Frontal cortex (tissue), 4 donors: Measurements from ENCODE around the gene CLCNKA. TPM values are rescaled to one million over a fixed set of nuclear protein-coding genes. Genes with fewer than 3 reads are reported as not detected.
"Not testable (repeated sequence)": the region's sequence is repeated elsewhere in the genome, so short reads cannot be mapped to it uniquely, and the experiment has no call there.

ENCODE experiments used
- DNase-seq, 2 donors: peaks; one replicate each; pipeline ENCODE4 v3.0.0; 2012; ENCODE audit warnings: low spot score in 2 of 2
- FAIRE-seq: peaks from 2 replicates; lab custom pipeline; 2012; peaks lifted over from hg19 to GRCh38; lab: Jason Lieb, UNC
- total RNA-seq: library from RNA; depleted of rRNA; stranded (reverse); fragments of >200 nt; gene quantifications from one replicate; pipeline ENCODE4 v1.2.3, GENCODE V29; 2014
- donor health status: control.
- donor health status: control.
- donor health status: control.

CLCNKA gene
- total RNA-seq, 1 donor from 2014 or later = 0.41 TPM

DNA sequence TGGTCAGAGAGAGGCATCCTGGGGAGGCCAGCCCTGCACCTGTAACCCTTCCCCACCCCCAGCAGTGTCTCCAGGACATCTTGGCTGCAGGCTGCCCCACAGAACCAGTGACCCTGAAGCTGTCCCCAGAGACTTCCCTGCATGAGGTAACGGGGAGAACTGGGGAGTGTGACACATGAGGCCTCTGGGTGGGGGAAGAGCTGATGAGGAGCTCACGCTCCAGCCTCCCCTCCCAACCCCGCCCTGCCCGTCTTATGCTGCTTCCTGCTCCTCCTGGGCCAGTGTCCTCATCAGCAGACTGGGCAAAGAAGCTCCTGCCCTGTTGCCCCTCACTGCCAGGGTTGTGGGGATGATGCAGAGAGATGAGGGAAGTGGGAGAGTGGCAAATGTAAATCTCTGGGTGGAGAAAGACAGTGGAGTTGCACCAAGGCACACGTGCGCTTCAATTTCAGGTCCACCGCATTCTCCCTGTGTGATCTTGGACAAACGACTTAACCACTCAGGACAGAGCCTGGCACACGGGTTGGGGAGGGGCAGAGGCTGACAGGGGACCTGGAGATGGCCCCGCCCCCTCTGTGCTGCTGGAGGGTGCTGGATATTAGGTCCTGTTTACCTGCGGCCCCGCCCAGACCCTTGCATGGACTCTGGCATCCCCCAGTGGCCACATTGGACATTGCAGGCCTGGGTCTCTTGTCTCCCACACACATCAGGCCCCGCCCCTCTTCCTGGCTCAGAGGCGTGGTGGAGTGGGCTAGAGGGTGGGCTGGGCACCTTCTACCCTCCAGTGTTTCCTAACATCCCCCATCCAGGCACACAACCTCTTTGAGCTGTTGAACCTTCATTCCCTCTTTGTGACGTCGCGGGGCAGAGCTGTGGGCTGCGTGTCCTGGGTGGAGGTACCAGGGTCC lies 34.0 kb downstream of the CLCNKA start:
- DNase-seq (peak; percentile 76 to 90), FAIRE-seq (no peak)

DNA sequence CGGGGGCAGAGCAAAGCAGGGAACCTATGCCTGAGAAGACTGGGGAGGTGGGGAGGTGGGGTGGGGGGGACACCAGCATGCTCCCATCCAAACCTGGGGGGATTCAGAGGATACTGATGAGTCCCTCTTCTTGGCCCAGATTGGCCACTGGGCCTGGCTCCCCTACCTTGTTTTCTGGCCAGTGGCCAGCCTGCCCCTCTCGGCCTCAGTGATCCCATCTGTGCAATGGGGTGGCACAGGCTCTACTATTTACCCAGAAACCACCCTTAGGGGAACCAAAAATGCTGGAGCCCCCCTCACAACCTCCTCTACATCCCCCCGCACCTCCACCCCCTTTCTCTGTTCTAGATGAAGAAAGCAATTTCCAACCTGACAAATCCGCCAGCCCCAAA lies 34.7 kb downstream of the CLCNKA start:
- FAIRE-seq, DNase-seq: not testable (repeated sequence)

DNA sequence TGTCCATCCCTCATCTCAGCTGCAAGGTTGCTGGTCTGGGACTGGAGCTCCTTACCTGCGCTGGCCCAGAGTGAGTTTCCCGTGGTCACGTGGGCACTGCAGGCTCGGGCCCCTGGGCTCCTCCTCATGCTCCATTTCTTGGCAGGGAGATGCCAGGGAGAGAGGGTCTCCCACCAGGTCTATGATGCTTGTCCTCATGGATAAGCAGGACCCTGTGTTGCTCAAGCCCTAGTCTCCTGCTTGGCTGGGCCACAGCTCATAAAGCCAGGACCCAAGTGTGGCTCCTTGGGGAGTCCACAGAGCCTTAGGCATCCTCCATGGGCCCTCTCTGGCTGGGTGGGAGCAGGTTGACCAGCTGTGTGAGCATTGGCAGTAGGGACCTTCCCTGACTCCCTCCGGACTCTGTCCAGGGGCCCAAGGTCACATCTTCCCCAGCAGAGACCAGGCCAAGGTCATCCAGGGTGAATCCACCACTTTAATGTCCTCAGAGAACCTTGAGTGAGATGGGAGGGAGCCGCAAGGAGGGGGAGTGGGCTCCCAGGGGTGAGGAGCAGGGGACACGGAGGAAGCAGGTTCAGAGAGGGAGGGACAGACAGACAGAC lies 35.6 kb downstream of the CLCNKA start:
- DNase-seq, FAIRE-seq: not testable (repeated sequence)

DNA sequence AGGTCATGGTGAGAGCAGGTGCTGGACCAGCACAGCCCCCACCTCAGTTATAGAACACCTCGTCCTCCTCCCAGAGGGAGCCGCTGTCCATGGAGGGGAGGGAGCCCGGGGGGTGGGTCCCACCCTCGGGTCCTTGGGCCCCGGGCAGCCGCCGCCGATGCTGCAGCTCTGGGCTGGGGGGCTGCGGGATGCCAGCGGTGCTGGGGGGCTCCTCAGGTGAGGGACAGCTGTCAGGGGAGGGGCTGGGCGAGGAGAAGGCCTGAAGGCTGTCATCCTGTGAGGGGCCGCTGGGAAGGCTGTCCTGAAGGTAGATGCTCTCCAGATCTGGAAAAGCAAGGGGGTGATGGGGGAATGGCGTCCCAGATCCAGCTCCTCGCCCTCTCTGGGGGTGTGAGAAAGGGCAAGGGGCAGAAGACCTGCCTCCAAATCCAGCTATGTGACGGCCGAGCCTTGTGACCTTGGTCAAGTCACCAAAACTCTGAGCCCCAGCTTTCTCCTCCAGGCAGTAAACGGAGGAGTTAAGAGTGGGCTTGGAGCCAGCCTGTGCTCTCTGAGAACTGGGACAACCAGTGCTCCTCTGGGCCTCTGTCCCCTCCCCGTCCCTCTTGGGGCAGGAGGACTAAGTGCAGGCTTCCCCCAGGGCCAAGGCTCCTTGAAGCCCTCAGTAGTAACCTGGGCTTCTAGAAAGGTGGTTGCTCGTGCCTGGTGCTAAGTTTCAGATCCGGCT lies 36.7 kb downstream of the CLCNKA start:
- not testable (repeated sequence) for DNase-seq, FAIRE-seq

- no peak for FAIRE-seq
- no peak for DNase-seq
Observed at GRCh38 chr1:16061266-16061665, 39.4 kb downstream of the CLCNKA start.

DNA sequence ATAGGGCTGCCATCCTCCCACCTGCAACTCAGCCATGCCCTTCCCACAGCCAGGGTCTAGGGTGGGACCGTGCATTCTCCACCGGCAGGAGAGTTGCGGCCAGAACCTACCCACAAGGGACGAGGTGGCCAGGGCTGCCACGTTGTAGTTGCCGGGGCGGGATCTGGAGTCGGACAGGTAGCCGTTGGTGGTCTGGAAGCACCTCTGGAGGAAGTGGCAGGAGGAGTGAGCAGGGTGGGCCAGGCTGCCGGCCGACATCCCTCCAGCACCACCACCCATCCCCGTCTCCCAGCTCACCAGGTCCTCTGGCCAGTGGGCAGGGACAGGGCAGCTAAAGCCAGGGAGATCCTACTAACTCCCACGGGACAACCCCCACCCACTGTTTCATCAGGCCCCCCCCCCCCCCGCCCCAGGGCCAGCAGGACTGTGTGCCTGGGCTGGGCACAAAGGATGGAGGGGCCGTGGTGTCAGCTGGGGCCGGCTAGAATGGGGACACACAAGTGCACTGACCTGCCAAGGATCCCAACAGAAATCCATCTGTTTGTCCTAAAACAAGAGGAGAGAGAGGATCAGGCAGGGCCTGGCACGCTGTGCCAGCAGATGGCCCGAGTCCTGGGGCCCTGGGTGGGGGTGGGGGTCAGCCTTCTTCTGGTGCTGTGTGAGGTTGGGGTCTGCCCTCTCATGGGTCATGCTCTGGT lies 40.3 kb downstream of the CLCNKA start:
- not testable (repeated sequence) for FAIRE-seq, DNase-seq

- FAIRE-seq, DNase-seq: not testable (repeated sequence)
Observed at GRCh38 chr1:16062687-16063075, 40.8 kb downstream of the CLCNKA start.

- DNase-seq = no peak
- FAIRE-seq = no peak
Observed at GRCh38 chr1:16063226-16063829, 41.5 kb downstream of the CLCNKA start.

- FAIRE-seq (no peak), DNase-seq (no peak)
Observed at GRCh38 chr1:16063921-16064320, 42.1 kb downstream of the CLCNKA start.

DNA sequence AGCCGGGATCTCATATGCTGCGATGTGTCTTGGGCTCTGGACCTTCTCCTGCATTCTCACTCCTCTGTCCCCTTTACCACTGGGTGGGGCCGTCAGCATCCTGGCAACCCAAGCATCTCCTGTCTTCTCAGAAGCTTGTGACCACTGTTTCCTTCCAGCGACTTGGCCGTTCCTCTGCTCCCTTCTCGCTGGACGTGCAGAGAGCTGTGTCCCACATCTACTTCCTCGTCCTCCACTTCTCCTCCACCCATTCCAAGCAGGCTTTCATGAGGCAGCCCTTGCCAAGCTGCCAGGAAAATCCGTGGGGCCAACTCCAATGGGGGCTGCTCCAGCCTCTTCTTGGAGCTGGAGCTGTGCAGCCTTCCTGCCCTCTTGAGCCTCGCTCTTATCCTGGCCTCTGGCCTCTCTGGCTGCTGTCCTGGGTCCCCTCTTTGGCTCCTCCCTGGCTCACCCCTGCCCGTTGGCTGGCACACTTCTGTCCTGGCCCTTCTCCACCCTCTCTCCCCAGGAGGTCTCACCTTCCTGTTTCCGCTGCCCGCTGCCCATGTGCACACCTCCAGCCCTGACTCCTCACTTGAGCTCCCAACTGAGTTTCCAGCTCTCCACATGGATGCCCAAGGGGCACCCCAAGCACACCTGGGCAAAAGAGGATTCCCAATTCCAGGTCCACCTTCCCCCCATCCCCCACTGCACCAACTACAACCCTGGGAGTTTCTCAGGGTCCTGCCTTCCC lies 42.9 kb downstream of the CLCNKA start:
- FAIRE-seq = no peak
- DNase-seq = no peak

DNA sequence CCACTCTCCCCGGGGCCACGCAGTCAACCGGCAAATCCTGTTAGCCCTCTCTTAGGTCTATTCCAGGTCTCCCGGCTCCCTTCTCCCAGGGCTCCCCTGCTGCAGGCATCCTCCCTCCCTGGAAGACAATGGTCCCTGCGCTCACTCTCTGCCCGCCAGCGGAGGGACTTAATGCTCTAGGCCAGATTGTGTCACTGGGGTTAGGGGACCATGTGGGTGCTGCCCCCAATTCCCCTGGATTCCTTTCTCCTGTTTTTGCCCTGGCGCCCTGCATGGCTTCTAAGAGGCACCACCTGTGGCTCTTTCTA lies 43.4 kb downstream of the CLCNKA start:
- no peak for FAIRE-seq
- DNase-seq = no peak

- DNase-seq (no peak), FAIRE-seq (no peak)
Observed at GRCh38 chr1:16066245-16066644, 44.4 kb downstream of the CLCNKA start.

GRCh38 chr1:16067127-16067768 lies 45.4 kb downstream of the CLCNKA start:
- FAIRE-seq (no peak), DNase-seq (peak in 1 of 2 donors; percentile 60)

DNA sequence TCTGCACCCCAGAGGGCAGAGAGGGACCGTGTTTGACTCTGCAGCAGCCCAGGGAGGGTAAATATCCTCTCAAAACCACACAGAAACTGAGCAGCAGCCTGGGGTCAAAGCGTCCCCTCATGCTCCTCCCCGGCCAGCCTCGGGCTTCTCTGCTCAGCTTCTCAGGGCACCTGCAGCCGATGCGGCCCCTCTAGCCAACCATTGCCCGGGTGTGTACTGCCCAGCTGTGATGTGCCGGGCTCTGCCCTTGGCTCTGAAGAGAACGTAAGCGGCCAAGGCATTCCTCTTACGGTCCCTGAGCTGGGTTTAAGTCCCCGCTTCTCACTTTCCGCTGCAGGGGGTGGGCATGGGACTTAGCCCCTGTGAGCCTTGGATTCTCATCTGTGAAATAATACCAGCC lies 46.1 kb downstream of the CLCNKA start:
- FAIRE-seq (no peak), DNase-seq (no peak)

- DNase-seq (peak in 1 of 2 donors; percentile 51), FAIRE-seq (no peak)
Observed at GRCh38 chr1:16068356-16069270, 46.8 kb downstream of the CLCNKA start.

DNA sequence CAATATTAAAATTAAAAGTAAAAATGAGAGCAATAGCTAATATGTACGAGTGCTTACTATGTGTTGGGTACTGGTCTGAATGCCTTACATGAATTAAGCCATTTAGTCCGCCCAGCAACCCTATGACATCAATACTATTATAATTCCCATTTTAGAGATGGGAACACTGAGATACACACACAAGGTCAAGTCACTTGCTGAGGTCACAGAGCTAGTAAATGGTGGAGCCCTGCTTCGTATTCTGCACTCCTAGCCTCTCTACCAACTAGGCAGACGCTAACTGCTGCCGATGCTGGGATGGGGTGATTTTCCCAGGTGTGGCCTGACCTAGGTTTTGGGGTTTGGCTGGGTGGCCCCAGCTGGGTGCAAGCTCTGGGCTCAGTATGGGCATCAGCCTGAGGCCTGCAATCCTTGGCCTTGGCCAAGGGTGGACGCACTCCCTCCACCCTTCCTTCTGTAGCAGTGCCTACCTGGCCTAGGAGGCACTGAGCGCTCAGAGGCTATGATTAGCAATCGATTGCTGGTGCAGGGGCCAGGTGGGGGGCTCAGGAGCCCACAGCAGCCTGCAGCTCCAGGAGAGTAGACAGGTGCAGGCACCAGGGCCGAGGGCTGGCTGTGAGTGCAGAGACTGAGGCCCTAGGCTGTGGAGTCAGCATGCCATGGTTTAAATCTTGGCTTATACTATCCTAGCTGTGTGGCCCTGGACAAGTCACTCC lies 49.0 kb downstream of the CLCNKA start:
- no peak for FAIRE-seq
- no peak for DNase-seq

DNA sequence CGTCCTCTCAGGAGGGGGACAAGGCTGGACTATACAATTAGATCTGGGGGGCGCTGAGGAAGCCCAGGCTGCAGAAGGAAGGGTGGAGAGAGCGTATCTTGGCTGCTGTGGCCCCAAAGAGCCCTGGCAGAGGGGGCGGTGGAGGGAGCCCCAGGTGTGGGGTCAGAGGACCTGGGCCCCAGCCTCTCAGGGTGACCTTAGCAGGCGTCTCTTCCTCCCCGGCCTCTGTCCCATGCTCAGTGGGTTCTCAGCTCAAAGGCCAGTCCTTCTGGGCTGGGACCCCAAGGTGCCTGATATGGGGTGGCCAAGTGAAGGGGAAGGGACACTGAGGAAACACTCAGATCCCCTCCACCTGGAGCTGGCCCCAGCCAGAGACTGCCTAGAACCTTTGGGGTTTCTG lies 49.8 kb downstream of the CLCNKA start:
- no peak for FAIRE-seq
- no peak for DNase-seq
